ENCODE results near the gene SEC14L3. TPM values are rescaled to one million over a fixed set of nuclear protein-coding genes. Genes with fewer than 3 reads are reported as not detected.

The SEC14L3 gene
- total RNA-seq, 4 donors from 2014 or later, result not detected

DNA sequence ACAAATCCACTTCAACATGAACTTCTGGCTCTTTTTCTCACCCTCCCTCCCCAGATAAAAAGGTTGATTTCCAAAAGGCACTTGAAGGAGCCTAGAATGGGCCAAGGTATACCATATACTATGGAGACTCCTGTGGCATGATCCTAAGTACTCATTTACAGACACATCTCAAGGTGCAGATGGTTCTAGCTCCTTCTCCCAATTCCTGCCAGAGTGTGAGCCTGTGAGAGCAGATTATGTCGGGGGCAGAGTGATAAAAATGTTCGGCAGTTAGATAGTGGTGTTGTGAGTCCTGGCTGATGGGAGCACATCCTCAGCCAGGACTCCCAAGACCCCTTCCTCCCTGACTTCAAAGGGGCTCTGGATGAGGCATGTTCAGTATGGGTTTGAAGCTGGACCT lies 8.2 kb upstream of the SEC14L3 start:
- intact Hi-C loops (cut with DNase I; ENCODE audit: low total_unique reads), result no loop called here
- 73% methylated on average over 2 of the region's 2 CpGs; no CpG with 5 or more reads in 1 of the 2 donors for WGBS, 2 donors (ENCODE audit: low coverage in 1 of 2)

DNA sequence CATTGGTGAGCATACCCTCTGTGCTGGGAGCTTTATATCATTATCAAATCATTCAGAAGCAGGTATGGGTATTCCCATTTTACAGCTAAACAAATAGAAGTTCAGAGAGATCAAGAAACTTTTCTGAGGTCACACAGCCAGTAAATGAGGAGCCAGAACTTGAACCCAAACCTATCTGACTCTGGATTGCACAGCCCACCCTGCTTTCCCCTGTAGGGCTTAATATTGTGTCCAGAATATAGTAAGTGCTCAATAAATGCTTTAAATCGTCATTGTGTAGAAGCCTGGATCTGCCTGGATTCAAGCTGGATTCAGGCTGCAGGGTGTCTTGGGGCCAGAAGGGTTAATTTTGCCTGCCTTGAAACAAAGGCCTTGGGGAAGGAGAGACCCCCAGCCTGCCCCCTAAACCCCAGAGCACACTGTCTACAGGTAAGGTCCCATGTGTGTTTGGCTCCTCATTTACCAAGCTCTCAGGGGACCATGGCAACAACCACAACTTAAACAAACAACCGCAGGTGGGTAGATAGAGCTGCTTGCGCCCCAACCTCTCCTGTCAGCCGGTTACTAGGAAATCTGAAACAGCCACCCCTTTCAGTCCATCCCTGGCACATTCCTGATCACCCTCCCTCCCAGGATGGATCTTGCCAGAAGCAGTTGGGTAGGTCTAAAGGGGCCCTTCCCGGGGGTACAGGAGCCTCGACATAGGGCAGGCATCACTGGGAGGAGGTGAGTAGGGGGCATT lies 3.0 kb upstream of the SEC14L3 start:
- no peak for TF ChIP-seq EP300 (IDR thresholded peaks at IDR 0.05; ENCODE audit: low read depth)
- no peak for TF ChIP-seq POLR2AphosphoS5 (IDR thresholded peaks at IDR 0.05)
- TF ChIP-seq, protein P1, sequence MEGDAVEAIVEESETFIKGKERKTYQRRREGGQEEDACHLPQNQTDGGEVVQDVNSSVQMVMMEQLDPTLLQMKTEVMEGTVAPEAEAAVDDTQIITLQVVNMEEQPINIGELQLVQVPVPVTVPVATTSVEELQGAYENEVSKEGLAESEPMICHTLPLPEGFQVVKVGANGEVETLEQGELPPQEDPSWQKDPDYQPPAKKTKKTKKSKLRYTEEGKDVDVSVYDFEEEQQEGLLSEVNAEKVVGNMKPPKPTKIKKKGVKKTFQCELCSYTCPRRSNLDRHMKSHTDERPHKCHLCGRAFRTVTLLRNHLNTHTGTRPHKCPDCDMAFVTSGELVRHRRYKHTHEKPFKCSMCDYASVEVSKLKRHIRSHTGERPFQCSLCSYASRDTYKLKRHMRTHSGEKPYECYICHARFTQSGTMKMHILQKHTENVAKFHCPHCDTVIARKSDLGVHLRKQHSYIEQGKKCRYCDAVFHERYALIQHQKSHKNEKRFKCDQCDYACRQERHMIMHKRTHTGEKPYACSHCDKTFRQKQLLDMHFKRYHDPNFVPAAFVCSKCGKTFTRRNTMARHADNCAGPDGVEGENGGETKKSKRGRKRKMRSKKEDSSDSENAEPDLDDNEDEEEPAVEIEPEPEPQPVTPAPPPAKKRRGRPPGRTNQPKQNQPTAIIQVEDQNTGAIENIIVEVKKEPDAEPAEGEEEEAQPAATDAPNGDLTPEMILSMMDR (IDR thresholded peaks at IDR 0.05), result no peak
- no peak for TF ChIP-seq POLR2A (IDR thresholded peaks at IDR 0.05)
- Histone ChIP-seq H3K36me3 (no peaks in the 10 kb centered on the region), H3K27ac (no peak overlapping the region), H3K4me3 (no peak overlapping the region), H3K27me3 (peaks cover 9% of the 10 kb centered on the region), H3K9me3 (no peaks in the 10 kb centered on the region), H3K4me1 (no peaks in the 10 kb centered on the region)
- no peak for DNase-seq
- in situ Hi-C loops (cut with MboI; ENCODE audit: low pct_ligation_motif_present in 1 of 4, low pct_unique_long_range_greater_than_20kb in 1 of 4, low sequenced_read_pairs in 3 of 4) (loop anchor here in 2 of 4 donors (25.0 kb wide), 2 partner anchors 88 to 363 kb away; partner anchors contain the start of genes RNF215 (in 1 of the 2) and SEC14L2 (in 1 of the 2)), intact Hi-C loops (cut with DNase I; ENCODE audit: low total_unique reads) (no loop called here)
- WGBS, 2 donors (ENCODE audit: low coverage in 1 of 2), result 25% methylated on average over 6 of the region's 6 CpGs; no CpG with 5 or more reads in 1 of the 2 donors

More for the DNA sequence above, 8.2 kb upstream of the SEC14L3 start:
- Histone ChIP-seq H3K36me3 (no peaks in the 10 kb centered on the region), H3K9me3 (no peaks in the 10 kb centered on the region), H3K4me3 (no peak overlapping the region), H3K4me1 (no peaks in the 10 kb centered on the region), H3K27ac (no peak overlapping the region), H3K27me3 (no peaks in the 10 kb centered on the region)
- DNase-seq, result no peak
- TF ChIP-seq EP300 (IDR thresholded peaks at IDR 0.05; ENCODE audit: low read depth), result no peak
- TF ChIP-seq, protein P1 (IDR thresholded peaks at IDR 0.05), result no peak
- no peak for TF ChIP-seq POLR2AphosphoS5 (IDR thresholded peaks at IDR 0.05)
- no peak for TF ChIP-seq POLR2A (IDR thresholded peaks at IDR 0.05)
- in situ Hi-C loops (cut with MboI; ENCODE audit: low pct_ligation_motif_present in 1 of 4, low pct_unique_long_range_greater_than_20kb in 1 of 4, low sequenced_read_pairs in 3 of 4), result loop anchor here in 3 of 4 donors (5.0 to 25.0 kb wide), 3 partner anchors 88 to 368 kb away; partner anchors contain the start of genes RNF215 (in 1 of the 3) and SEC14L2 (in 1 of the 3)

DNA sequence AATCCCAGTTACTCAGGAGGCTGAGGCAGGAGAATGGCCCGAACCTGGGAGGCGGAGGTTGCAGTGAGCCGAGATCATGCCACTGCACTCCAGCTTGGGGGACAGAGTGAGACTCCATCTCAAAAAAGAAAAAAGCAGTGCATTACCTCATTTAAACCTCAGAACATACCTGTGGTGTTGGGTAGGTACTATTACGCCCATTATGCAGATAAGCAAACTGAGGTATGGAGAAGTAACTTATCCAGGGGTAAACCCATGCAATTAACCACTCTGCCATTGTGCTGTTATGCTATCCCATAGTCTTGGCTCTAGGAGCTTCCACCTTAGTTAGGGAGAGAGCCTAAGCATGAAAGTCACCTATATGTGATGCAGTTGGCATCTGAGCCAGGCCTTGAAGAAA lies 2.3 kb upstream of the SEC14L3 start:
- no peaks in the 10 kb centered on the region for H3K4me1 ChIP-seq
- H3K27me3 ChIP-seq, result peaks cover 9% of the 10 kb centered on the region
- intact Hi-C loops (cut with DNase I; ENCODE audit: low total_unique reads) (no loop called here), in situ Hi-C loops (cut with MboI; ENCODE audit: low pct_ligation_motif_present in 1 of 4, low pct_unique_long_range_greater_than_20kb in 1 of 4, low sequenced_read_pairs in 3 of 4) (no loop called here)
- H3K27ac ChIP-seq, result no peak overlapping the region
- TF ChIP-seq POLR2A (IDR thresholded peaks at IDR 0.05) (no peak), EP300 (IDR thresholded peaks at IDR 0.05; ENCODE audit: low read depth) (no peak), POLR2AphosphoS5 (IDR thresholded peaks at IDR 0.05) (no peak)
- TF ChIP-seq, protein P1 (IDR thresholded peaks at IDR 0.05), result no peak
- DNase-seq, result no peak
- H3K36me3 ChIP-seq, result no peaks in the 10 kb centered on the region
- whole genome bisulfite sequencing, 2 donors (ENCODE audit: low coverage in 1 of 2), result 91 to 98% methylated on average over 4 of the region's 4 CpGs
- no peaks in the 10 kb centered on the region for H3K9me3 ChIP-seq
- H3K4me3 ChIP-seq, result no peak overlapping the region

DNA sequence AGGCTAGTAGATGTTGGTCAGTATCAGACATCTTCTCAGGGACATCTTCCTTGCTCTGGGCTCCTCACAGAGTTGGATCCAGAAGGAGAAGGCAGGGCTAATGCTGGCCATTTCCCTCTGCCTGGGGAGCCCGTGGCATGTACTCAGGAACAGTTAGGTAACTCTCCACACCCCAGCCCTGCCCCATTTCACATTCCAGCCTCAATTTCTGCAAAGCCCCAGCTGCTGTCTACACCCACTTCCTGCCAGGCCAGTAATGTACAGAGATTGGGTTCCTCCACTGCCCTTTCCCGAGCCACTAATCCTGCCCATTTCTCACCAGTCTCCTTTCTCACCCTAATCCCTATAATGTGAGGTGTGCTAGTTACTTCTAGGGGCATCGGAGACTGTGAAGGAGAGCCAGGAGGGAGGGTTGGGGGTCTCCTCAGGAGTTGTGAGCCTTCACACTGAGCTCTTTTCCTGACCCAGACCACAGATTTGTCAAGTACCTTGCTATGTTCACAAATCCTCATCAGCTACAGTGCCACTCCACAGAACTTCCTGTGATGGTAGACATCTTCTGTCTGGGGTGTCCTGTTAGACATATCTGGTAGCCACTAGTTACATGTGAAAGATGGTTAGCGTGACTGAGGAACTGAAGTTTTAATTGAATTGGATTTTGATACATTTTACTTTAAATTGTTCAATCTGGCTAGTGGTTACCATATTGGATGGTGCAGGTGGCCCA lies 1.3 kb upstream of the SEC14L3 start:
- H3K4me3 ChIP-seq, result no peak overlapping the region
- no peaks in the 10 kb centered on the region for H3K36me3 ChIP-seq
- no peak for TF ChIP-seq POLR2A (IDR thresholded peaks at IDR 0.05)
- intact Hi-C loops (cut with DNase I; ENCODE audit: low total_unique reads) (no loop called here), in situ Hi-C loops (cut with MboI; ENCODE audit: low pct_ligation_motif_present in 1 of 4, low pct_unique_long_range_greater_than_20kb in 1 of 4, low sequenced_read_pairs in 3 of 4) (no loop called here)
- H3K4me1 ChIP-seq, result no peaks in the 10 kb centered on the region
- peaks cover 9% of the 10 kb centered on the region for H3K27me3 ChIP-seq
- DNase-seq, result no peak
- no peak overlapping the region for H3K27ac ChIP-seq
- 20 to 69% methylated on average over 1 to 4 of the region's 4 CpGs for WGBS, 2 donors (ENCODE audit: low coverage in 1 of 2)
- no peaks in the 10 kb centered on the region for H3K9me3 ChIP-seq
